ENCODE data around the gene SLC30A1.

The SLC30A1 gene

DNA sequence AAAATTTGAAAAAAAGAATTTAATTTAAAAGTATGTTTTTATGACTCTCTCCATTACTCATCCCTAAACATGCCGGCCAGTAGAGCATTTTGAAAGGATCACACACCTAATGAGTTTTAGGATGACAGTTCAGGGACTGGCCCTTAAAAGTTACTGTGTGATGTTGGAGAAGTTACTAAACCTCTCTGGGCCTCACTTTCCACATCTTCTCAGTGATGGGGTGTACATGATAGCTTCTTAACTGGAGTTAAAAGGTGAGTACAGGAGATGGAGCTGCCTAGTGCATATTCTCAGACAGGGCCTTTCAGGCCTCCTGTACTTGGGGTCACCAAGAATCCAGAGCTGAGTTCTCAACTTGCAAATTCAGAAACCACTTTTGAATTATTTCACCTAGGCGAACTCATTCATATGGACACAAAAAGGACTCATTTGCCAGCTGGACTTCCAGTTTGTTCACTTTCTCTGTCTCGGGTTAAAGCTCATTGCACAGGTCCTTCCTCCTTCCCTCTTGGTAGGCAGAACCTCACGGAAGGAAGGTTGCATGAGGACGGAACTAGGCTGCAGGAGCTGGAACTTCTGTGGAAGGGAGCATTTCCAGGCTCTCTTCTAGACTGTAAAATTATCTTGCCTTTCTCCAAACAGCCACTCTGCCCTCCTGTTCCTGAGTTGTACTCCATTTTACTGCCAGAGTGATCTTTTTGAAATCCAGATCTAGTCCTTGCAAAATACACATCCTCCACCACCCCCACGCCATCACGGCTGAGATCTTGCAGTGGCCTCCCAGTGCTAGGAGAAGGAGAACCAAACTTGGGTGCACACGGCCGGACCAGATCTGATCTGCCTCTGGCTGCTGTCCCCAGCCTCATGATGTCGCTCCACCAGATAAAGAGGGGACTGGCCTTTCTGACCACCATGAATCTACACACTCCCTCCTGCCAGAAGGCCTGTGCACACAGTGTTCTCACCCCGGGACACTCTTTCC lies 4.3 kb upstream of the SLC30A1 start:
- Histone ChIP-seq H3K36me3 (ENCODE audit: control insufficient read depth in 1 of 2, insufficient read depth in 2 of 2, low read length in 2 of 2) (no peaks in the 10 kb centered on the region), H3K9ac (ENCODE audit: low read depth in 1 of 2, low read length in 2 of 2) (no peak overlapping the region), H3K27me3 (ENCODE audit: control insufficient read depth in 1 of 2, insufficient read depth in 2 of 2, low read length in 2 of 2) (no peaks in the 10 kb centered on the region), H3K9me3 (ENCODE audit: control insufficient read depth in 1 of 2, low read length in 2 of 2) (no peaks in the 10 kb centered on the region), H3K4me1 (ENCODE audit: control insufficient read depth in 1 of 2, insufficient read depth in 2 of 2, low read length in 2 of 2) (peaks cover 24 to 26% of the 10 kb centered on the region in 2 donors), H3K4me3 (ENCODE audit: low read depth in 1 of 2, low read length in 2 of 2) (no peak overlapping the region), H3K27ac (ENCODE audit: low read depth, low read length) (no peak overlapping the region)

DNA sequence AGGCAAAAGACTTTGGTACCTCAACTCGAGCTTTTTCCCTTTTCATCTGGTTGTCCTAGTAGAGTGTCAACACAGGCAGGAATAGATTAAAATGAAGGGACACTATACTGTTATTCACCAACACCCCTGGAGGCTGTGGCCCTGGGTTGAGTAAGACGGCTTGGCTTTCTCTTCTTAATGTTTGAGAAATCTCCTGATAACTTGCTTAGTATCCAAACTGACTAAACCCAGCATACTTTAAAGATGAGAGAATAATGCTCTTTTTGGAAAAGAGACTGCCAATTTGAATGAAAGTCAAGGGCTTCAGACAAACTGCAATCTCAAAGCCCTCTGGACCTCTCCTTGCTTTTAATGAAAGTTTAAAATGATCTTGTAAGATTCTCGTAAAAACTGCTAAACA lies 2.6 kb upstream of the SLC30A1 start:
- Histone ChIP-seq H3K9ac (ENCODE audit: low read depth in 1 of 2, low read length in 2 of 2) (no peak overlapping the region), H3K27ac (ENCODE audit: low read depth, low read length) (no peak overlapping the region), H3K4me3 (ENCODE audit: low read depth in 1 of 2, low read length in 2 of 2) (no peak overlapping the region), H3K36me3 (ENCODE audit: control insufficient read depth in 1 of 2, insufficient read depth in 2 of 2, low read length in 2 of 2) (no peaks in the 10 kb centered on the region), H3K9me3 (ENCODE audit: control insufficient read depth in 1 of 2, low read length in 2 of 2) (no peaks in the 10 kb centered on the region), H3K4me1 (ENCODE audit: control insufficient read depth in 1 of 2, insufficient read depth in 2 of 2, low read length in 2 of 2) (peaks cover 24 to 26% of the 10 kb centered on the region in 2 donors), H3K27me3 (ENCODE audit: control insufficient read depth in 1 of 2, insufficient read depth in 2 of 2, low read length in 2 of 2) (no peaks in the 10 kb centered on the region)

DNA sequence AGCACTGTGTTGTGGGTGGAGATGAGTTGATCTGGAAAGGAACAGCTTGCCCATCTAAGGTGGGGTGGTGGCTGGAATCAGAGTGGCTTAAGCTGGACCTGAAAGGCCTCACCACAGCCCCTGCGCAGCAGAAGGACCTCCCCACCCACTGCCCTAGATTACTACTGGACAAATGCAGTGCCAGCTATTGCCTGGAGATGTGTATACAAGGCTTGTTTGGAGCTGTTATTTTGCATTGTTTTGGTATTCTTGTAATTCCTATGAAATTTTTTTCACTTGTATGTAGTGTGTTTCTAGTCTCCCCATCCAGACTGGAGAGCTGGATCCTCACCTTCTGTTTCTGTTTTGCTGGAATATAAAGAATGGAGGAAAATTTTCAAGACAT lies 1.3 kb upstream of the SLC30A1 start:
- H3K9ac ChIP-seq (ENCODE audit: low read depth in 1 of 2, low read length in 2 of 2): peak overlapping the region; percentile 16 to 88
- H3K36me3 ChIP-seq (ENCODE audit: control insufficient read depth in 1 of 2, insufficient read depth in 2 of 2, low read length in 2 of 2): peaks cover 3 to 8% of the 10 kb centered on the region in 2 donors
- H3K4me1 ChIP-seq (ENCODE audit: control insufficient read depth in 1 of 2, insufficient read depth in 2 of 2, low read length in 2 of 2): peaks cover 31 to 32% of the 10 kb centered on the region in 2 donors
- H3K9me3 ChIP-seq (ENCODE audit: control insufficient read depth in 1 of 2, low read length in 2 of 2): no peaks in the 10 kb centered on the region
- H3K4me3 ChIP-seq (ENCODE audit: low read depth in 1 of 2, low read length in 2 of 2): peak overlapping the region; percentile 56 to 73
- H3K27ac ChIP-seq (ENCODE audit: low read depth, low read length): peak overlapping the region; percentile 58
- no peaks in the 10 kb centered on the region for H3K27me3 ChIP-seq (ENCODE audit: control insufficient read depth in 1 of 2, insufficient read depth in 2 of 2, low read length in 2 of 2)

DNA sequence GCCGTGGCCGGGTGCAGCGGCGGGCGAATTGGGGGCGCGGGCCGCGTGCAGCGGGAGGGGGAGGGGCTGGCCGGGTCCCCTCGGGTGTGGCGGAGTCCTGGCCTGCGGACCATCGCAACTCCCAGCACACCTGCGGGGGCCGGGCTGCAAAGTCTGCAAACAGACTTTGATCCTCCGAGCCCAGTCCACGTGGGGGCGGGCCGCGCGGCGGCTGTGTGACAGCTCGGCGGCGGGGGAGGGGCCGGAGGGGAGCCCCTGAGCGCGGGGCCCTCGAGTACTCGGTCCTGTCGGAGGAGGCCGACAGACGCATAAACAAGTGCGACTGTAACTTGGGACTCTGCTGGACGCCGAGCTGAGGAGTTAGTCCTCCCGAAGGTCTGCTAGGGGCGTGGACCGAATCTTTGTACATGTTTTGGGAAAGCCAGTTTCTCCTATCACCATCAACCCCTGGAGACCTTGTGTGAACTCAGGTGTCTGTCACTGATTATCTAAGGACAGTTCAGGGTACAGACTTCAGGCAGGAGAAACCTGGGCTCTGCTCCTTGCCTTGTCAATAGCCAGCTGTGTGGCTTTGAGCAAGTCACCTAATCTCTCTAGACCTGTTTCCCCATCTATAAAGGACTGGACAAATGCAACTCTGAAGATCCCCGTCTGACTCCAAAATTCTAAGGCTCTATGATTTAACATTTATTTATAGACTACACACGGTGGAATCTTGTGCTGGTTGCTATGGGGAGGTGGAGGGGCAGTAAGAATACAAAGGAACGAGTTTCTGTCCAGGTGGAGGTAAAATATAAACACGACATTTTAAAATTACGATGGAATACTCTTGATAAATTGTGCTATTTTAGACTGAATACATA lies 710 bp upstream of the SLC30A1 start:
- H3K4me3 ChIP-seq (ENCODE audit: low read depth in 1 of 2, low read length in 2 of 2): peak overlapping the region; percentile 56 to 73
- H3K9me3 ChIP-seq (ENCODE audit: control insufficient read depth in 1 of 2, low read length in 2 of 2): no peaks in the 10 kb centered on the region
- H3K4me1 ChIP-seq (ENCODE audit: control insufficient read depth in 1 of 2, insufficient read depth in 2 of 2, low read length in 2 of 2): peaks cover 31 to 32% of the 10 kb centered on the region in 2 donors
- no peaks in the 10 kb centered on the region for H3K27me3 ChIP-seq (ENCODE audit: control insufficient read depth in 1 of 2, insufficient read depth in 2 of 2, low read length in 2 of 2)
- peaks cover 6 to 9% of the 10 kb centered on the region in 2 donors for H3K36me3 ChIP-seq (ENCODE audit: control insufficient read depth in 1 of 2, insufficient read depth in 2 of 2, low read length in 2 of 2)
- peak overlapping the region; percentile 16 to 88 for H3K9ac ChIP-seq (ENCODE audit: low read depth in 1 of 2, low read length in 2 of 2)
- H3K27ac ChIP-seq (ENCODE audit: low read depth, low read length): peak overlapping the region; percentile 49

DNA sequence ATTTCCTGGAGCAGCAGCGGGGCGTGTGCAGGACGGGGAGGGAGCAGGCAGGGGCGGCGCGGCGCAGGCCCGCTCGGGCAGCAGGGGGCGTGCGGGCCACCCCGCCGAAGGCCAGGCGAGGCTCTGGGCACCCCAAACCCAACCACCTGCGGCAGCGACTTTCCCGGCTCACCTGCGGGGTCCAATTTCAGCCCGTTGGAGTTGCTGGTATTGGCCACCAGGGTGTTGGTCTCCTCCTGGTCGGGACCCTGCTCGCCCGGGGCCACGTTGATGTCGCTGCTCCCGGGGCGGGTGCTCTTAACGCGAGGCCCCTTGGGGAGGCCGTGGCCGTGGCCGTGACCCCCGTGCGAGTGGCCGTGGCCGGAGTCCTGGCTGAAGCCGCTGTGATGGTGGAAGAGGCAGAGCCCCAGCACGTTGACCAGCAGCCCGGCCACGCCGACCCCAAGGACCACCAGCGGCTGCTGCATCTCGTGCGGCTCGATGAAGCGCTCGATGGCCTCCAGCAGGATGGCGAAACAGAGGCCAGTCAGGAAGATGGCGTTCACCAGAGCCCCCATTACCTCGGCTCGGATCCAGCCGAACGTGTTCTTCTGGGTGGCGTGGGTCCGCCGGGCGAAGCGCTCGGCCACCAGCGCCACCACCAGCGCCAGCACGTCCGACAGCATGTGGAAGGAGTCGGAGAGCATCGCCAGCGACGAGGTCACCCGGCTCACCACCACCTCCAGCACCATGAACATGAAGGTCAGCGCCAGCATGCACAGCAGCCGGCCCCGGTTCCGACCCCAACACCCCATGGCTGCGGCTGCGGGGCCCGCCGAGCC lies 932 bp downstream of the SLC30A1 start:
- H3K9ac ChIP-seq (ENCODE audit: low read depth in 1 of 2, low read length in 2 of 2): peak overlapping the region; percentile 83 to 96
- no peaks in the 10 kb centered on the region for H3K27me3 ChIP-seq (ENCODE audit: control insufficient read depth in 1 of 2, insufficient read depth in 2 of 2, low read length in 2 of 2)
- H3K4me3 ChIP-seq (ENCODE audit: low read depth in 1 of 2, low read length in 2 of 2): peak overlapping the region; percentile 87 to 93
- H3K27ac ChIP-seq (ENCODE audit: low read depth, low read length): peak overlapping the region; percentile 91
- peaks cover 31 to 34% of the 10 kb centered on the region in 2 donors for H3K4me1 ChIP-seq (ENCODE audit: control insufficient read depth in 1 of 2, insufficient read depth in 2 of 2, low read length in 2 of 2)
- peaks cover 6 to 17% of the 10 kb centered on the region in 2 donors for H3K36me3 ChIP-seq (ENCODE audit: control insufficient read depth in 1 of 2, insufficient read depth in 2 of 2, low read length in 2 of 2)
- no peaks in the 10 kb centered on the region for H3K9me3 ChIP-seq (ENCODE audit: control insufficient read depth in 1 of 2, low read length in 2 of 2)

DNA sequence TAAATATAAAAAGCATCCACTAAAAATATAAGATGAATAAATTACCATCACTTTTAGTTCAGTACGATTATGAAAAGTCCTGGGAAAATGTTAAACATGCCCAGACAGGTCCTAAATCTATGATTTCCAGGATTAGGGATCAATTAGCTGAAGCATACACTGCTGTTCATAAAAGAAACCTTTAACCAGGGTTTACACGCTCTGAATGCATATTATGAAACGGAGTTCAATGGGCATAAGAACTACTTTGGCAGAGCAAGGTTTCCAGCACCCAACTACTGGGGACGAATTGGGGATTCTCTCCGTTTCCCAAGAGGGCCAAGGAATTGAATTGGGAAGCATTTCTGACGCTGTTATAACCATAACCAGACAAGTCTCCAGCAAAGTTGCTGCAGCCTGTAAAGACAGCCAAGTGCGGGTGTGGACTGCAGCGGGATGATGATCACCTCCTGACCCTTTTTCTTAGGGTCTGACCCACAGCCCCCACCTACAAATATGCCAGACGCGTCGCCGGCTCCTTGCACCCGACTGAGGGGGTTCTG lies 1.6 kb downstream of the SLC30A1 start:
- H3K4me3 ChIP-seq (ENCODE audit: low read depth in 1 of 2, low read length in 2 of 2): peak overlapping the region; percentile 87 to 93
- no peaks in the 10 kb centered on the region for H3K9me3 ChIP-seq (ENCODE audit: control insufficient read depth in 1 of 2, low read length in 2 of 2)
- peaks cover 6 to 17% of the 10 kb centered on the region in 2 donors for H3K36me3 ChIP-seq (ENCODE audit: control insufficient read depth in 1 of 2, insufficient read depth in 2 of 2, low read length in 2 of 2)
- H3K27ac ChIP-seq (ENCODE audit: low read depth, low read length): peak overlapping the region; percentile 91
- peaks cover 29 to 36% of the 10 kb centered on the region in 2 donors for H3K4me1 ChIP-seq (ENCODE audit: control insufficient read depth in 1 of 2, insufficient read depth in 2 of 2, low read length in 2 of 2)
- peak overlapping the region; percentile 83 to 96 for H3K9ac ChIP-seq (ENCODE audit: low read depth in 1 of 2, low read length in 2 of 2)
- H3K27me3 ChIP-seq (ENCODE audit: control insufficient read depth in 1 of 2, insufficient read depth in 2 of 2, low read length in 2 of 2): no peaks in the 10 kb centered on the region

DNA sequence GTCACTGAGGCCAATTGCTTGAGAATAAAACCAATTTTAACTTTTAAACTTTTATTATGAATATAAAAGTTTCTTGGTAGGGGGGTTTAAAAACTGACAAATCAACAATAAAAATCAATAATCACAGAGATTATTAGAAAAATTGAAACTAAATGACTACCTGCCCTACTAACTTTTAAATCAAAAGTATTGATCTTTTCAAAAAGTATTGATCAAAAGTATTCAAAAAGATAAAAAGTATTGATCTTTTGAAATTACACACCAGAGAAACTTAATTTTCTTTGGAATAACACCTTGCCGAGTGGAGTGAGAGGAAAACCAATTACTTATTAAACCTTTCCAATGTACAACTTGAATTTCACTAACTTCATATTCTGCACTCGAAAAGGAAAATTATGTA lies 2.2 kb downstream of the SLC30A1 start:
- peaks cover 29 to 31% of the 10 kb centered on the region in 2 donors for H3K4me1 ChIP-seq (ENCODE audit: control insufficient read depth in 1 of 2, insufficient read depth in 2 of 2, low read length in 2 of 2)
- no peak overlapping the region for H3K27ac ChIP-seq (ENCODE audit: low read depth, low read length)

DNA sequence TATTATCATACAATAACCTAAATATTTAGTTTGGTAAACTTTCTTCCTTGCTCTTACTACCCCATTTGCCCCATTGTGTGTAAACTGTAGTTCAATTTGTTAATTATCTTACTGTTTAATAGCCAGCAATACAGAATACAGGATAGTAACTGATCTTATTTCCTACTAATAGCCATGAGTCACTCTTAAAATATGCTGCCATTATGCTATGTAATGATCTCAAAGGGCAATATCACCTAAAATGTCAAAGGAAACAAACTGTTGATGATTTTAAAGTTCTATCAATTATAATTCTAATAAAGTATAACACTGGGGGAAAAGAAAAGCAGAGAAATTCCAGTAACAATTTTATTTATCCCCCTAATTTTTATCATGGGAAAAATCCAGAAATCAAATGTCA lies 4.3 kb downstream of the SLC30A1 start:
- no peak overlapping the region for H3K27ac ChIP-seq (ENCODE audit: low read depth, low read length)
- H3K27me3 ChIP-seq (ENCODE audit: control insufficient read depth in 1 of 2, insufficient read depth in 2 of 2, low read length in 2 of 2): no peaks in the 10 kb centered on the region
- H3K4me3 ChIP-seq (ENCODE audit: low read depth in 1 of 2, low read length in 2 of 2): peak overlapping the region in 1 of 2 donors; percentile 87
- H3K4me1 ChIP-seq (ENCODE audit: control insufficient read depth in 1 of 2, insufficient read depth in 2 of 2, low read length in 2 of 2): peaks cover 15 to 16% of the 10 kb centered on the region in 2 donors
- peaks cover 6 to 17% of the 10 kb centered on the region in 2 donors for H3K36me3 ChIP-seq (ENCODE audit: control insufficient read depth in 1 of 2, insufficient read depth in 2 of 2, low read length in 2 of 2)
- H3K9me3 ChIP-seq (ENCODE audit: control insufficient read depth in 1 of 2, low read length in 2 of 2): no peaks in the 10 kb centered on the region
- H3K9ac ChIP-seq (ENCODE audit: low read depth in 1 of 2, low read length in 2 of 2): peak overlapping the region in 1 of 2 donors; percentile 83

More for the DNA sequence above, 2.2 kb downstream of the SLC30A1 start:
- Histone ChIP-seq H3K27me3 (ENCODE audit: control insufficient read depth in 1 of 2, insufficient read depth in 2 of 2, low read length in 2 of 2) (no peaks in the 10 kb centered on the region), H3K36me3 (ENCODE audit: control insufficient read depth in 1 of 2, insufficient read depth in 2 of 2, low read length in 2 of 2) (peaks cover 6 to 17% of the 10 kb centered on the region in 2 donors), H3K9me3 (ENCODE audit: control insufficient read depth in 1 of 2, low read length in 2 of 2) (no peaks in the 10 kb centered on the region), H3K9ac (ENCODE audit: low read depth in 1 of 2, low read length in 2 of 2) (peak overlapping the region; percentile 83 to 96), H3K4me3 (ENCODE audit: low read depth in 1 of 2, low read length in 2 of 2) (peak overlapping the region; percentile 87 to 93)

DNA sequence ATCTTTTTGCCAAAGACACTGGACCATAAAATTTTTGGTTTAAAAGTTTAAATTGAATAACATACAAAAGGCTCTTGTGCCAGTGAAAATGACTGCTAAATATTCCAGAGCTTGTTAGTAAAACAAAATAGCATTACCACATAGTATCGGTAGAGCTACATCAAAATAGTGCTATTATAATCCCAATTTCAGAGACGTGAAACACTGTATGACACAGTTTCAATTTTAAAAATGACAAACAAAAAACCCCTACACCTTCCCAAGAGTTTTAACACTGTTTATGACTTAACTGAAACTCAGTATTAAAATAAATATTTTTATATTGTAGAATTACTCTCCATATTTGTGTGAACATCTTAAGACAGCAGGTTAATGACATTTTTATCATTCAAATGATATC lies 7.0 kb downstream of the SLC30A1 start:
- H3K9me3 ChIP-seq (ENCODE audit: control insufficient read depth in 1 of 2, low read length in 2 of 2): no peaks in the 10 kb centered on the region
- H3K4me1 ChIP-seq (ENCODE audit: control insufficient read depth in 1 of 2, insufficient read depth in 2 of 2, low read length in 2 of 2): peaks cover 14 to 16% of the 10 kb centered on the region in 2 donors
- H3K4me3 ChIP-seq (ENCODE audit: low read depth in 1 of 2, low read length in 2 of 2): no peak overlapping the region
- peaks cover 6 to 17% of the 10 kb centered on the region in 2 donors for H3K36me3 ChIP-seq (ENCODE audit: control insufficient read depth in 1 of 2, insufficient read depth in 2 of 2, low read length in 2 of 2)
- H3K9ac ChIP-seq (ENCODE audit: low read depth in 1 of 2, low read length in 2 of 2): no peak overlapping the region
- H3K27ac ChIP-seq (ENCODE audit: low read depth, low read length): no peak overlapping the region
- no peaks in the 10 kb centered on the region for H3K27me3 ChIP-seq (ENCODE audit: control insufficient read depth in 1 of 2, insufficient read depth in 2 of 2, low read length in 2 of 2)
